HEK293 (cell line): ENCODE results near the gene ERBB2.

Experiments
- CTCF ChIA-PET: fragments of 350-600 bp; formaldehyde crosslinking; extraction: SDS; loops from one replicate; lab custom pipeline; 2021; ENCODE audit warnings: antibody characterized with exemption; lab: Yijun Ruan, JAX
- POLR2A ChIA-PET: fragments of 300-600 bp; formaldehyde crosslinking; extraction: SDS; loops from one replicate; lab custom pipeline; 2020; ENCODE audit warnings: antibody characterized with exemption, inconsistent platforms; lab: Yijun Ruan, JAX
- H3K27ac ChIP-seq: fragments of 200-500 bp; sonication (Bioruptor generic); 2 replicates; pipeline ENCODE4 v1.5.1; 2014; ENCODE audit warnings: low read depth, low read length, control low read depth, inconsistent platforms; ENCODE audit errors: extremely low read depth
- H3K36me3 ChIP-seq, 2 experiments: fragments of 200-500 bp in 1 of 2; sonication (Bioruptor generic) in 1 of 2; 1 replicate in 1 of 2; 2 replicates in 1 of 2; pipeline ENCODE4 v1.5.1; 2014 to 2017; ENCODE audit warnings: inconsistent platforms in 2 of 2, low read length in 2 of 2; ENCODE audit not compliant: control insufficient read depth in 2 of 2, insufficient read depth in 1 of 2
- H3K4me1 ChIP-seq: fragments of 200-500 bp; sonication (Bioruptor generic); 2 replicates; pipeline ENCODE4 v1.5.1; 2014; ENCODE audit warnings: mild to moderate bottlenecking, low read length, inconsistent platforms; ENCODE audit not compliant: control insufficient read depth, insufficient read depth
- H3K4me3 ChIP-seq: 2 replicates; pipeline ENCODE4 v1.5.1; 2011; ENCODE audit warnings: low read depth, mild to moderate bottlenecking, control low read depth, low read length, moderate library complexity
- H3K9me3 ChIP-seq: fragments of 200-500 bp; sonication (Bioruptor generic); 2 replicates; pipeline ENCODE4 v1.5.1; 2014; ENCODE audit warnings: low read depth, low read length, inconsistent platforms; ENCODE audit not compliant: control insufficient read depth, insufficient read depth
- IKZF3 ChIP-seq: fragments of 450-650 bp; IDR thresholded peaks from 2 replicates; pipeline ENCODE4 v1.5.0; 2018; ENCODE audit warnings: missing biosample characterization, mild to moderate bottlenecking, missing genetic modification characterization, moderate library complexity
- KLF1 ChIP-seq: fragments of 450-650 bp; formaldehyde crosslinking; IDR thresholded peaks from 2 replicates; pipeline ENCODE4 v1.5.1; 2016; ENCODE audit warnings: missing biosample characterization, missing genetic modification characterization
- KLF8 ChIP-seq: fragments of 450-650 bp; formaldehyde crosslinking; IDR thresholded peaks from 2 replicates; pipeline ENCODE4 v1.5.1; 2016; ENCODE audit warnings: missing biosample characterization, missing genetic modification characterization
- KLF9 ChIP-seq: fragments of 450-650 bp; formaldehyde crosslinking; IDR thresholded peaks from 2 replicates; pipeline ENCODE4 v1.5.1; 2016; ENCODE audit warnings: missing biosample characterization, missing genetic modification characterization, low read depth
- SALL2 ChIP-seq: fragments of 450-650 bp; formaldehyde crosslinking; IDR thresholded peaks from 2 replicates; pipeline ENCODE4 v1.5.0; 2017; ENCODE audit warnings: missing biosample characterization, mild to moderate bottlenecking, missing genetic modification characterization, borderline replicate concordance
- SP2 ChIP-seq: fragments of 450-650 bp; formaldehyde crosslinking; IDR thresholded peaks from 2 replicates; pipeline ENCODE4 v1.5.1; 2016; ENCODE audit warnings: missing biosample characterization, missing genetic modification characterization
- TSHZ1 ChIP-seq: fragments of 450-650 bp; formaldehyde crosslinking; IDR thresholded peaks from 2 replicates; pipeline ENCODE4 v1.5.1; 2016; ENCODE audit warnings: missing biosample characterization, missing genetic modification characterization, borderline replicate concordance
- WT1 ChIP-seq: fragments of 450-650 bp; formaldehyde crosslinking; IDR thresholded peaks from 2 replicates; pipeline ENCODE4 v1.5.1; 2016; ENCODE audit warnings: missing biosample characterization, missing genetic modification characterization
- YY2 ChIP-seq: fragments of 450-650 bp; formaldehyde crosslinking; IDR thresholded peaks from 2 replicates; pipeline ENCODE4 v1.5.1; 2016; ENCODE audit warnings: missing biosample characterization, missing genetic modification characterization
- ZBTB10 ChIP-seq: fragments of 450-650 bp; formaldehyde crosslinking; IDR thresholded peaks from 2 replicates; pipeline ENCODE4 v1.5.1; 2016; ENCODE audit warnings: missing biosample characterization, missing genetic modification characterization
- ZBTB20 ChIP-seq: fragments of 450-650 bp; formaldehyde crosslinking; IDR thresholded peaks from 2 replicates; pipeline ENCODE4 v1.5.1; 2016; ENCODE audit warnings: missing biosample characterization, missing genetic modification characterization
- ZEB2 ChIP-seq: fragments of 450-650 bp; formaldehyde crosslinking; IDR thresholded peaks from 2 replicates; pipeline ENCODE4 v1.5.1; 2016; ENCODE audit warnings: missing biosample characterization, missing genetic modification characterization
- ZFHX2 ChIP-seq: fragments of 450-650 bp; formaldehyde crosslinking; conservative IDR thresholded peaks from 2 replicates; pipeline ENCODE4 v1.5.1; 2016; ENCODE audit warnings: missing biosample characterization, missing genetic modification characterization
- ZFP69B ChIP-seq: fragments of 450-650 bp; formaldehyde crosslinking; IDR thresholded peaks from 2 replicates; pipeline ENCODE4 v1.5.1; 2016; ENCODE audit warnings: missing biosample characterization, missing genetic modification characterization
- ZNF335 ChIP-seq: fragments of 450-650 bp; formaldehyde crosslinking; conservative IDR thresholded peaks from 2 replicates; pipeline ENCODE4 v1.5.1; 2016; ENCODE audit warnings: missing biosample characterization, missing genetic modification characterization
- ZNF449 ChIP-seq: fragments of 450-650 bp; formaldehyde crosslinking; IDR thresholded peaks from 2 replicates; pipeline ENCODE4 v1.5.1; 2017; ENCODE audit warnings: missing biosample characterization, mild to moderate bottlenecking, missing genetic modification characterization, moderate library complexity
- ZNF610 ChIP-seq: fragments of 450-650 bp; formaldehyde crosslinking; IDR thresholded peaks from 2 replicates; pipeline ENCODE4 v1.5.1; 2016; ENCODE audit warnings: missing biosample characterization, missing genetic modification characterization, borderline replicate concordance
- ZNF677 ChIP-seq: fragments of 450-650 bp; IDR thresholded peaks from 2 replicates; pipeline ENCODE4 v1.5.0; 2018; ENCODE audit warnings: missing biosample characterization, mild to moderate bottlenecking, missing genetic modification characterization, moderate library complexity
- ZNF747 ChIP-seq: fragments of 450-650 bp; formaldehyde crosslinking; IDR thresholded peaks from 2 replicates; pipeline ENCODE4 v1.5.1; 2016; ENCODE audit warnings: missing biosample characterization, missing genetic modification characterization
- TF ChIP-seq, protein P1 (sequence below): fragments of 450-650 bp; formaldehyde crosslinking; IDR thresholded peaks from 2 replicates; pipeline ENCODE4 v1.5.1; 2016; ENCODE audit warnings: missing biosample characterization, missing genetic modification characterization

ERBB2 gene

GRCh38 chr17:39738983-39739884 lies 39.4 kb downstream of the ERBB2 start:
- peak overlapping the region; percentile 76 for H3K27ac ChIP-seq
- POLR2A ChIA-PET: interaction anchor here (0.6 to 1.9 kb wide), 7 partner anchors 9 to 539 kb away, joined by 3 to 15 read pairs (median 5); partner anchors contain the start of genes ERBB2, MIEN1, PSMD3 and RPL19

More at GRCh38 chr17:39738983-39739884, 39.4 kb downstream of the ERBB2 start:
- Histone ChIP-seq H3K4me1 (peaks cover 24% of the 10 kb centered on the region), H3K9me3 (no peaks in the 10 kb centered on the region), H3K36me3 (no peaks in the 10 kb centered on the region; a peak in 1 of 3 replicates), H3K4me3 (peak overlapping the region; percentile 51)
- TF ChIP-seq YY2 (tag by site-specific recombination) (no peak), ZNF335 (tag by site-specific recombination) (peak; percentile 70), ZNF449 (tag by site-specific recombination) (peak; percentile 73), KLF8 (tag by site-specific recombination) (peak; percentile 54; the same call in 1 of the 2 replicates), IKZF3 (tag by site-specific recombination) (peak; percentile 57; the same call in 1 of the 2 replicates), WT1 (0 out of 2 replicates have a peak, but pooled peaks have one; percentile 29), KLF1 (tag by site-specific recombination) (peak; percentile 88), TSHZ1 (tag by site-specific recombination) (no peak), ZBTB10 (tag by site-specific recombination) (peak; percentile 68), ZEB2 (tag by site-specific recombination) (no peak), ZFP69B (0 out of 2 replicates have a peak, but pooled peaks have one; percentile 18), ZFHX2 (tag by site-specific recombination) (0 out of 2 replicates have a peak, but pooled peaks have one; percentile 9), ZNF610 (tag by site-specific recombination) (no peak), ZBTB20 (peak; percentile 31; the same call in 1 of the 2 replicates), ZNF677 (no peak), SP2 (tag by site-specific recombination) (peak; percentile 56), SALL2 (tag by site-specific recombination) (no peak), ZNF747 (tag by site-specific recombination) (no peak), KLF9 (tag by site-specific recombination) (0 out of 2 replicates have a peak, but pooled peaks have one; percentile 48)
- TF ChIP-seq, protein P1, sequence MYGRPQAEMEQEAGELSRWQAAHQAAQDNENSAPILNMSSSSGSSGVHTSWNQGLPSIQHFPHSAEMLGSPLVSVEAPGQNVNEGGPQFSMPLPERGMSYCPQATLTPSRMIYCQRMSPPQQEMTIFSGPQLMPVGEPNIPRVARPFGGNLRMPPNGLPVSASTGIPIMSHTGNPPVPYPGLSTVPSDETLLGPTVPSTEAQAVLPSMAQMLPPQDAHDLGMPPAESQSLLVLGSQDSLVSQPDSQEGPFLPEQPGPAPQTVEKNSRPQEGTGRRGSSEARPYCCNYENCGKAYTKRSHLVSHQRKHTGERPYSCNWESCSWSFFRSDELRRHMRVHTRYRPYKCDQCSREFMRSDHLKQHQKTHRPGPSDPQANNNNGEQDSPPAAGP (tag by site-specific recombination): peak; percentile 76; the same call in 1 of the 2 replicates
- CTCF ChIA-PET: interaction anchor here (0.6 to 1.2 kb wide), 5 partner anchors 9 to 1952 kb away, joined by 3 to 6 read pairs (median 4); partner anchors contain the start of gene MIEN1
